Gastrocnemius medialis (tissue), 4 donors: ENCODE results near the gene PRR5. TPM values are rescaled to one million over a fixed set of nuclear protein-coding genes. Genes with fewer than 3 reads are reported as not detected.

Experiments
- ATAC-seq, 2 donors: fragments of 150-250 bp; one replicate each; pipeline ENCODE4 v1.9.1; 2016
- DNase-seq, 2 donors: peaks; one replicate each; pipeline ENCODE4 v3.0.0-alpha.2; 2019
- H3K27ac ChIP-seq, 4 donors: fragments of 200-600 bp; sonication (generic); 1 replicate in 1 of 4; 2 replicates in 3 of 4; pipeline ENCODE4 v1.5.1; 2016 to 2018; ENCODE audit warnings: mild to moderate bottlenecking in 2 of 4, moderate library complexity in 1 of 4
- H3K27me3 ChIP-seq, 3 donors: fragments of 200-600 bp; sonication (generic) in 2 of 3; 1 replicate in 1 of 3; 2 replicates in 2 of 3; pipeline versions ENCODE4 v1.5.1 to v1.6.0; 2016 to 2019; ENCODE audit warnings: mild to moderate bottlenecking in 1 of 3, moderate library complexity in 1 of 3
- H3K36me3 ChIP-seq, 2 donors: fragments of 200-600 bp; sonication (generic) in 1 of 2; one replicate each; pipeline ENCODE4 v1.5.1; 2017 to 2018
- H3K4me1 ChIP-seq, 2 donors: fragments of 200-600 bp; sonication (generic) in 1 of 2; one replicate each; pipeline ENCODE4 v1.5.1; 2016 to 2017; ENCODE audit warnings: mild to moderate bottlenecking in 2 of 2
- H3K4me3 ChIP-seq, 4 donors: fragments of 200-600 bp; sonication (generic) in 3 of 4; 1 replicate in 1 of 4; 2 replicates in 3 of 4; pipeline ENCODE4 v1.5.1; 2016 to 2019; ENCODE audit warnings: mild to moderate bottlenecking in 2 of 4
- H3K9me3 ChIP-seq, 3 donors: fragments of 200-600 bp; sonication (generic) in 2 of 3; 1 replicate in 1 of 3; 2 replicates in 2 of 3; pipeline ENCODE4 v1.5.1; 2016 to 2019
- POLR2A ChIP-seq, 2 donors: fragments of 450-650 bp; IDR thresholded peaks; one replicate each; pipeline ENCODE4 v1.6.1; 2017; ENCODE audit warnings: antibody characterized with exemption in 2 of 2, mild to moderate bottlenecking in 2 of 2, moderate library complexity in 2 of 2
- in situ Hi-C, 4 donors: fragments of 200-750 bp; cut with MboI; loops; one replicate each; pipeline versions ENCODE4 v1.15.0 to v1.8.0; 2017; ENCODE audit warnings: low sequenced_read_pairs in 4 of 4
- intact Hi-C: fragments of 100-400 bp; cut with DNase I; formaldehyde crosslinking; loops from one replicate; pipeline ENCODE4 v1.15.1; 2023; ENCODE audit warnings: low total_unique reads
- total RNA-seq, 4 donors: library from RNA; depleted of rRNA; stranded (reverse); fragments of >200 nt; gene quantifications; one replicate each; pipeline versions ENCODE4 v1.1.0 to v1.2.3, GENCODE V29; 2016
- TF ChIP-seq, protein P1 (sequence below), 5 experiments: fragments of 450-650 bp in 3 of 5; fragments of 200-600 bp in 2 of 5; sonication (generic) in 2 of 5; IDR thresholded peaks in 4 of 5; conservative IDR thresholded peaks in 1 of 5; 1 replicate in 4 of 5; 2 replicates in 1 of 5; pipeline ENCODE4 v1.5.1; 2016 to 2019; ENCODE audit warnings: antibody characterized with exemption in 5 of 5, mild to moderate bottlenecking in 3 of 5, moderate library complexity in 3 of 5

Gene PRR5
- total RNA-seq, 4 donors from 2014 or later = 0.34 to 15.2 (median 1.3) TPM

DNA sequence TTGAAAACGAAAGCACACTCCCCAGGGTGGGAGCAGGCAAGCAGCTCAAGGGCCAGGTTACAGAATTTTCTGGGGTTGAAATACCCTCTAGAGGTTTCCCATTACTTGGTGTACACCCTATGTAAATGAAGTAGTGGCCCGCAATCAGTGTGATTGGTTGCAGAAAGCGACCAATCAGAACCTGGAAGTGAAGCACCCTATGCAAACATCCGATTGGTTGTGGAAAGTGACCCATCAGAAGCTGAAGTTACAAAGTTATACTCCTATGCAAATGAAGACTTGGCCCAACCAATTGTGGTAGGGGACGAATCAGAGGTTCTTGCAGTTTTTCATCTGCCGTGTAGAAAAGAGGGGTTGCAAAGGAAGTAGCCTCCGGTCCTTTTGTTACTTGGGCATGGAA is 19.2 kb downstream of the PRR5 start:
- no peak for DNase-seq
- ATAC-seq = no peak
- Histone ChIP-seq H3K4me1 (no peaks in the 10 kb centered on the region), H3K36me3 (no peaks in the 10 kb centered on the region), H3K4me3 (no peak overlapping the region), H3K27me3 (no peaks in the 10 kb centered on the region), H3K9me3 (no peaks in the 10 kb centered on the region), H3K27ac (no peak overlapping the region)
- TF ChIP-seq, protein P1, sequence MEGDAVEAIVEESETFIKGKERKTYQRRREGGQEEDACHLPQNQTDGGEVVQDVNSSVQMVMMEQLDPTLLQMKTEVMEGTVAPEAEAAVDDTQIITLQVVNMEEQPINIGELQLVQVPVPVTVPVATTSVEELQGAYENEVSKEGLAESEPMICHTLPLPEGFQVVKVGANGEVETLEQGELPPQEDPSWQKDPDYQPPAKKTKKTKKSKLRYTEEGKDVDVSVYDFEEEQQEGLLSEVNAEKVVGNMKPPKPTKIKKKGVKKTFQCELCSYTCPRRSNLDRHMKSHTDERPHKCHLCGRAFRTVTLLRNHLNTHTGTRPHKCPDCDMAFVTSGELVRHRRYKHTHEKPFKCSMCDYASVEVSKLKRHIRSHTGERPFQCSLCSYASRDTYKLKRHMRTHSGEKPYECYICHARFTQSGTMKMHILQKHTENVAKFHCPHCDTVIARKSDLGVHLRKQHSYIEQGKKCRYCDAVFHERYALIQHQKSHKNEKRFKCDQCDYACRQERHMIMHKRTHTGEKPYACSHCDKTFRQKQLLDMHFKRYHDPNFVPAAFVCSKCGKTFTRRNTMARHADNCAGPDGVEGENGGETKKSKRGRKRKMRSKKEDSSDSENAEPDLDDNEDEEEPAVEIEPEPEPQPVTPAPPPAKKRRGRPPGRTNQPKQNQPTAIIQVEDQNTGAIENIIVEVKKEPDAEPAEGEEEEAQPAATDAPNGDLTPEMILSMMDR (IDR thresholded peaks at IDR 0.05 in 4 of 5, conservative IDR thresholded peaks at IDR 0.05 in 1 of 5) = no peak
- no peak for TF ChIP-seq POLR2A (IDR thresholded peaks at IDR 0.05)
- intact Hi-C loops = no loop called here
- in situ Hi-C loops = no loop called here

DNA sequence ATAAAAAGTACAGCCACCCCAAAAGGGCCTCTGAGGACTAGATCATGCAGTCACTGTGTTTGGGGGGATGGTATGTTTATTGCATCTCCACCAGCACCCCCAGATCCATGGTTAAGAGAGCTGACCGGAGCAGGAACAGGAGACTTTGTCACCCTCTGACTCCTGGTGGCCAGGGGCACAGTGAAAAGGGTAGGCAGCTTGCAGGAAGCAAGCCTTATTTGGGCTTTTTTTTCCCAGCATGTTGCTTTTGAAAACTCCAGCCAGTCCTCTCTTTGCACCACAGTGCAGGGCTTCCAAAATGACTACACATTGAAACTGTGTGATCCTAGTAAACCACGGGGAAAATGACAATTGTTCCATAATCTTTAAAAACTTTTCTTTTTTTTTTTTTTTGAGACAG is 20.6 kb downstream of the PRR5 start:
- H3K4me1 ChIP-seq = no peaks in the 10 kb centered on the region
- DNase-seq = no peak
- intact Hi-C loops = no loop called here
- no peaks in the 10 kb centered on the region for H3K27me3 ChIP-seq
- no peak for TF ChIP-seq POLR2A (IDR thresholded peaks at IDR 0.05)
- TF ChIP-seq, protein P1 (IDR thresholded peaks at IDR 0.05 in 4 of 5, conservative IDR thresholded peaks at IDR 0.05 in 1 of 5) = no peak
- no peak for ATAC-seq
- in situ Hi-C loops = no loop called here
- H3K36me3 ChIP-seq = no peaks in the 10 kb centered on the region
- H3K4me3 ChIP-seq = no peak overlapping the region
- no peaks in the 10 kb centered on the region for H3K9me3 ChIP-seq
- H3K27ac ChIP-seq = no peak overlapping the region

DNA sequence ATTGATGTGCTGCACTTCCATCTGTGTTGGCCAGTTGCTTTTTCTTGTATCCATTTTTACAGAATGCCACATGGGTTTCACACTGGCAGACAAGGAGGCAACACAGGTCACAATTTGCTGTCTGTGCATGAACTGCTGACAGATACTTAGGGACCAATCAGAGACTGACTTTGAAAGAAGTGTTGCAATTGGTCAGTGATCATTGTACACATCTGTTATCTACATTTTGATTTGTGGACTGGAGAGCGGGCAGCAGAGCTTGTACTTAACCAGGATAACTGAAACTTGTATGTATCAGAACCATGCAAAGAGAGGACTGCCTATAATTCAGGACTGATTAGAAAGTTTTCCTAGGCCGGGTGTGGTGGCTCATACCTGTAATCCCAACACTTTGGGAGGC is 21.8 kb downstream of the PRR5 start:
- Histone ChIP-seq H3K4me1 (peaks cover 0 to 3% of the 10 kb centered on the region in 2 donors), H3K27ac (no peak overlapping the region), H3K4me3 (no peak overlapping the region), H3K36me3 (no peaks in the 10 kb centered on the region), H3K9me3 (no peaks in the 10 kb centered on the region), H3K27me3 (peaks cover 0 to 4% (median 3%) of the 10 kb centered on the region in 3 donors)
- no peak for DNase-seq
- in situ Hi-C loops (no loop called here), intact Hi-C loops (no loop called here)
- no peak for ATAC-seq
- TF ChIP-seq, protein P1 (IDR thresholded peaks at IDR 0.05 in 4 of 5, conservative IDR thresholded peaks at IDR 0.05 in 1 of 5) = no peak
- no peak for TF ChIP-seq POLR2A (IDR thresholded peaks at IDR 0.05)

DNA sequence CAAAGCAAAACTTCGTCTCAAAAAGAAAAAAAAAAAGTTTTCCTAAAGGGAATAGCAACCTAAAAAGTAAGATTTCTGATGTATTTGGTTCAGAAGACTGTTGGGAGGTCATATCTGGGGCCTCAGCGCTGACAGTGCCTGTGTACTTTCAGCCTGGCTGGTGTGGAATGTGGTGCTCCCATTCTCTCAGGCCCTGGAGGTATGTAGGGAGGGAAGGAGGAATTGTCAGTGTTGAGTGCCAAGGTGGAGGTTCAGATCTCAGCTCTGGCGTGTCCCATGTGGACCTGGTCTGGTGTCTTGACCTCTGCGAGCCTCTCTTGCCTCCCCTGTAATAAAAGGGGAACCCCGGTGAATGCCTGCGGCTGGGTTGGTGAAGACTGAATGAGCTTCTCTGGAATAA is 22.4 kb downstream of the PRR5 start:
- in situ Hi-C loops (no loop called here), intact Hi-C loops (no loop called here)
- DNase-seq (no peak), ATAC-seq (no peak)
- no peaks in the 10 kb centered on the region for H3K36me3 ChIP-seq
- TF ChIP-seq, protein P1 (IDR thresholded peaks at IDR 0.05 in 4 of 5, conservative IDR thresholded peaks at IDR 0.05 in 1 of 5) = no peak
- no peak for TF ChIP-seq POLR2A (IDR thresholded peaks at IDR 0.05)
- H3K27me3 ChIP-seq = peaks cover 0 to 10% (median 7%) of the 10 kb centered on the region in 3 donors
- H3K9me3 ChIP-seq = no peaks in the 10 kb centered on the region
- H3K27ac ChIP-seq = no peak overlapping the region
- peaks cover 0 to 7% of the 10 kb centered on the region in 2 donors for H3K4me1 ChIP-seq
- H3K4me3 ChIP-seq = no peak overlapping the region

DNA sequence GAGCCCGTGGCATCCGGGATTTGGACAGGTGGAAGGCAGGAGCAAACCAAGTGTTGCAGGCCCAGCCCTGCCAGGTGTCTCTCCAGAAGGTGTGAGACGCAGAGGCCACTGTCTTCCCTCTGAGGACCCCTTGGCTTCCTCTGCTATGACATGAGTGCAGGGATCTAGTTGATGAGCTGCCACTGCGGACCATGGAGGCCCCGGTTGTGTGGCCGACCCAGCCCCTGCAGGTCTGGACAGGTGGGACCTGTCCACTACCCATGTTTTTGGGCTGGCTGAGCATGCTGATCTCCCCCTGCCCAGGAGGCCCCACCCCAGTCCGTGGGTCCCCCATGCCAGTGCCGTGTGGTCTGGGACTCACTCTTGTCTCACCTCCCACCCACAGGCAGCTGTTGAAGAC is 22.9 kb downstream of the PRR5 start:
- no peak for TF ChIP-seq POLR2A (IDR thresholded peaks at IDR 0.05)
- TF ChIP-seq, protein P1 (IDR thresholded peaks at IDR 0.05 in 4 of 5, conservative IDR thresholded peaks at IDR 0.05 in 1 of 5) = no peak
- in situ Hi-C loops (no loop called here), intact Hi-C loops (no loop called here)
- H3K27ac ChIP-seq = no peak overlapping the region
- no peaks in the 10 kb centered on the region for H3K36me3 ChIP-seq
- DNase-seq (no peak), ATAC-seq (no peak)
- peaks cover 0 to 12% of the 10 kb centered on the region in 2 donors for H3K4me1 ChIP-seq
- no peaks in the 10 kb centered on the region for H3K9me3 ChIP-seq
- no peak overlapping the region for H3K4me3 ChIP-seq
- peaks cover 3 to 14% (median 8%) of the 10 kb centered on the region in 3 donors for H3K27me3 ChIP-seq
